ENCODE data around the gene PIGW. TPM values are rescaled to one million over a fixed set of nuclear protein-coding genes. Genes with fewer than 3 reads are reported as not detected.
A peak's percentile ranks its signal among the peaks of the same experiment; 100 is the strongest.

Gene PIGW
- total and polyA plus RNA-seq, 2 experiments from 2014 or later = 10.2 to 10.8 TPM

- WGBS (ENCODE audit: low lambda C conversion rate, missing lambda C conversion rate) = 11% methylated on average over 42 of the region's 48 CpGs
- peak; percentile 89 for DNase-seq (ENCODE audit: low spot score)
- H3K36me3 ChIP-seq (replicated peaks; ENCODE audit: insufficient read depth, low read depth) = no peaks in the 10 kb centered on the region
- no peaks in the 10 kb centered on the region for H3K9me3 ChIP-seq (ENCODE audit: low read depth)
- TF ChIP-seq EZH2phosphoT487 (IDR thresholded peaks at IDR 0.05; ENCODE audit: low read depth, severe bottlenecking, unreplicated experiment) = no peak
- TF ChIP-seq CTCF (IDR thresholded peaks at IDR 0.05; ENCODE audit: poor library complexity) = peak; percentile 60
- H2AFZ ChIP-seq = peak overlapping the region; percentile 74
- no peaks in the 10 kb centered on the region for H3K9me2 ChIP-seq (replicated peaks; ENCODE audit: insufficient read depth)
- H3K4me3 ChIP-seq = peak overlapping the region; percentile 51
- H3K4me2 ChIP-seq = peak overlapping the region; percentile 92
- peak overlapping the region; percentile 98 for H3K27ac ChIP-seq
- peaks cover 11% of the 10 kb centered on the region for H3K4me1 ChIP-seq (ENCODE audit: insufficient read depth)
- no peaks in the 10 kb centered on the region for H3K27me3 ChIP-seq
- peaks cover 19% of the 10 kb centered on the region for H3K79me2 ChIP-seq
- H4K20me1 ChIP-seq (ENCODE audit: insufficient read depth, poor library complexity, severe bottlenecking) = no peaks in the 10 kb centered on the region
These were observed 600 bp upstream of the PIGW start for GRCh38 chr17:36533935-36534839.

GRCh38 chr17:36535669-36536081 is 888 bp downstream of the PIGW start:
- no peak for TF ChIP-seq CTCF (IDR thresholded peaks at IDR 0.05; ENCODE audit: poor library complexity)
- TF ChIP-seq EZH2 (IDR thresholded peaks at IDR 0.05; ENCODE audit: borderline replicate concordance) = no peak
- no peak for TF ChIP-seq EZH2phosphoT487 (IDR thresholded peaks at IDR 0.05; ENCODE audit: low read depth, severe bottlenecking, unreplicated experiment)
- Histone ChIP-seq H3K9me2 (replicated peaks; ENCODE audit: insufficient read depth) (no peaks in the 10 kb centered on the region), H3K4me2 (peak overlapping the region; percentile 92), H3K4me1 (ENCODE audit: insufficient read depth) (peaks cover 11% of the 10 kb centered on the region), H3K27ac (peak overlapping the region; percentile 98), H3K79me2 (peaks cover 21% of the 10 kb centered on the region), H3K36me3 (replicated peaks; ENCODE audit: insufficient read depth, low read depth) (no peaks in the 10 kb centered on the region), H3K9me3 (ENCODE audit: low read depth) (no peaks in the 10 kb centered on the region), H2AFZ (peak overlapping the region; percentile 62), H4K20me1 (ENCODE audit: insufficient read depth, poor library complexity, severe bottlenecking) (no peaks in the 10 kb centered on the region), H3K4me3 (peak overlapping the region; percentile 51), H3K27me3 (no peaks in the 10 kb centered on the region)
- no peak for DNase-seq (ENCODE audit: low spot score)
- 9% methylated on average over 15 of the region's 15 CpGs for WGBS (ENCODE audit: low lambda C conversion rate, missing lambda C conversion rate)

- peaks cover 45% of the 10 kb centered on the region for H3K79me2 ChIP-seq
- H3K36me3 ChIP-seq (replicated peaks; ENCODE audit: insufficient read depth, low read depth) = no peaks in the 10 kb centered on the region
- no peak overlapping the region for H3K4me3 ChIP-seq
- DNase-seq (ENCODE audit: low spot score) = no peak
- no peaks in the 10 kb centered on the region for H3K27me3 ChIP-seq
- TF ChIP-seq EZH2 (IDR thresholded peaks at IDR 0.05; ENCODE audit: borderline replicate concordance) (no peak), CTCF (IDR thresholded peaks at IDR 0.05; ENCODE audit: poor library complexity) (no peak), EZH2phosphoT487 (IDR thresholded peaks at IDR 0.05; ENCODE audit: low read depth, severe bottlenecking, unreplicated experiment) (no peak)
- no peaks in the 10 kb centered on the region for H3K9me2 ChIP-seq (replicated peaks; ENCODE audit: insufficient read depth)
- no peak overlapping the region for H3K4me2 ChIP-seq
- H2AFZ ChIP-seq = no peak overlapping the region
- no peaks in the 10 kb centered on the region for H4K20me1 ChIP-seq (ENCODE audit: insufficient read depth, poor library complexity, severe bottlenecking)
- peaks cover 13% of the 10 kb centered on the region for H3K4me1 ChIP-seq (ENCODE audit: insufficient read depth)
- 86% methylated on average over 3 of the region's 3 CpGs for WGBS (ENCODE audit: low lambda C conversion rate, missing lambda C conversion rate)
- no peaks in the 10 kb centered on the region for H3K9me3 ChIP-seq (ENCODE audit: low read depth)
- no peak overlapping the region for H3K27ac ChIP-seq
These were observed 5.9 kb downstream of the PIGW start for GRCh38 chr17:36540696-36541095.

Data from hepatocyte (in vitro differentiated cells).